Dedifferentiated amniotic fluid mesenchymal stem cell (primary cell): ENCODE measurements around the gene TNNI2.

ENCODE experiments used
- DNase-seq: peaks from one replicate; pipeline ENCODE4 v3.0.0-alpha.2; 2016; ENCODE audit errors: extremely low spot score

Gene TNNI2

DNA sequence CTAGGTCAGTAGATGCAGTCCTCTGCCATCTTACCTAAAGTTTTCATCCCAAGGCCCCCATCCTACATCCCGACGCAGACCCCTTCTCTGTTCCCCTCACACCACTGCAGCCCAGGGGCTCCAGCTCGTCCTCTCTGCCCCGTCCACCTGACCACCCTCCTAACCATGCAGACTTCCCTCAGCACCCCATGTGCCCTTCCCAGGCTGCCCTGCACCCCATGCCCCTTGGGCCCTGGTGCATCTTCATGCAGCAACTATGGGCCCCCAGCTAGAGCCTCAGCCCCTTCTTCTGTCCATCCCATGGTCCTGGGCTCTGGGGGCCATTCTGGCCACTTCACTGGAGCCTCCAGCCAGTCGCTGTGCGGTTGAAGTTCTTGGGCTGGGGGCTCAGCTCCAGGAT lies 50.0 kb downstream of the TNNI2 start:
- DNase-seq, result no peak

- no peak for DNase-seq
Observed at GRCh38 chr11:1889224-1889930, 50.6 kb downstream of the TNNI2 start.

DNA sequence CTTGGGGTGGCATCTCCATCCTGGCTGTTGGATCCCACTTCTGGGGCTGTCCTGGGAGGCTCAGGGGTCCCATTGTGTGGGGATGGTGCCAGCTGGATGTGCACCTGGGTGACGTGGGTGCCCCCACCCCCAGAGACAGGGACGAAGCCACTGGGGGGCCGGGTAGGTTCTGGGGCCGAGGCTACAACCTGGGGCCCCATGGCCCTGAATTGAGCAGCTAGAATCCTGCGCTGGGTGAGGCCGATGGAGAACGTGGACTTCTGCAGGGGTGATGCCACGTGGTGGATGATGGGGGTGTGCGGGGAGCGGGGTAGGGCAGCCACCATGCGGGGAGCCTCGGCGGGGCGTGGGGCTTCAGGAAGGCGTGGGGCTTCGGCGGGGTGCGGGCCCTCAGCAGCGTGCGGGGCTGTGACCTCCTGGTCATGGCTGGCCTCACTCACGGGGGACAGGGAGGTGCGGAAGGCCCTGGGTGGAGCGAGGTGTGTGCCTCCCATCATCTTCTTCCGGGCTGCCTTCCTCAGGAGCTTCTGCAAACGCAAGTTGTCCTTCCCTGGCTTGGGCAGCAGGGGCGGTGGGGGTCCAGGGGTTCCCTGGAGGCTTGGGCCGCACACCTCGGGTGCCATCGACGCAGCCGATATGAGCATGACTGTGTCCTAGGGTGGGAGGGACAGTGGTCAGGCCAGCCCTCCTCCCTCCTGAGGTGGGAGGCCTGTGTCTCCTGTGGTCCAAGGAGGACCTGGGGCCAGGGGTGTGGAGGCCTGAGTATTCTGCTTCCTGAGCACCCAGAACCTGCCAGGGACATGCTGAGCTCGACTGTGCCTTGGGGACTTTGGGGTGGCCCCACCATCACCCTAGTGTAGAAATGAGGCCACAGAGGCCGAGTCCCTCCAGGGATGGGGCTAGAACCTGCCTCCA lies 51.4 kb downstream of the TNNI2 start:
- DNase-seq, result no peak
